Measurements from ENCODE around the gene MAPK8IP3.
"Not testable (repeated sequence)": the region's sequence is repeated elsewhere in the genome, so short reads cannot be mapped to it uniquely, and the experiment has no call there.

Gene MAPK8IP3

DNA sequence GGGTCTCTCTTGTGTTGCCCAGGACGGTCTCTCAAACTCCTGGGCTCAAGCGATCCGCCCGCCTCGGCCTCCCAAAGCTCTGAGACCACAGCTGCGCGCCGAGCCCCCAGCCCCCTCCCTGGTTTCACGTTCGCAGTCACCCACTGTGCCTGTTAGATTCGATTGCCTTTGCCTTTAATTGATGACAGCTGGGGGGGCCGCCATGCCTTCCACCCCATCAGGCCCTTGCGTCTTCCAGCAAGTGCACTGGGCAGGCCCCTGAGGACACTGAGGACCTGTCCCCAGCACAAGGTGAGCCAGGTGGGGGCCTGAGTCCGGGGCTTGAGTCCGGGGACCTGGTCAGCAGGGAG lies 84.2 kb downstream of the MAPK8IP3 start:
- no peak for DNase-seq

DNA sequence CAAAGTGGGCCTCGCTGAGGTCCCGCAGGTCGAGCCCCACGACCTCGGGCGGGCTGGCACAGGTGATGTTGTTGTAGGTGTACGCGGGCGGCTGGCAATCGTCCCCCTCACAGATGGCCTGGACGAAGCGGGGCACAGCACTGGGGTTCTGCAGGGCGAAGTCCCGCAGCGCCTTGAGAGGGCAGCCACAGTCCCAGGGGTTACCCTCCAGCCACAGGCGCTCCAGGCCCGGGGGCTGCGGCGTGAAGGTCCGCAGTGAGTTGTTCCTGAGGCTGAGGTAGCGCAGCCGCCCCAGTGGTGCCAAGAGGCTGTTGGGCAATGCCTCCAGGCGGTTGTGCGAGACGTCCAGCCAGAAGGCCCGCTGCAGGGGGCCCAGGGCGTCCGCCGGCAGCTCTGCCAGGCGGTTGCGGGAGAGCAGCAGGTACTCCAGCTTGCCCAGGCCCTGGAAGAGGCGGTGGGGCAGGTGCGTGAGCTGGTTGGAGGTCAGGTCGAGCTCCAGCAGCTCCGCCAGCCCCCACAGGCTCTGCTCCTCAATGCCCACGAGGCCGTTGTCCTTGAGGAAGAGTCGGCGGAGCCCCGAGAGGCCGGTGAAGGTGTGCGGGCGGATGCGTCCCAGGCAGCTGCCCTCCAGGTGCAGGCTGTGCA lies 84.7 kb downstream of the MAPK8IP3 start:
- DNase-seq: no peak

- DNase-seq: no peak
Observed at GRCh38 chr16:1791256-1791942, 85.4 kb downstream of the MAPK8IP3 start.

GRCh38 chr16:1791943-1792812 lies 86.2 kb downstream of the MAPK8IP3 start:
- DNase-seq: no peak

GRCh38 chr16:1792836-1793577 lies 87.0 kb downstream of the MAPK8IP3 start:
- DNase-seq: no peak

- no peak for DNase-seq
Observed at GRCh38 chr16:1793578-1794220, 87.7 kb downstream of the MAPK8IP3 start, which contains the start of gene IGFALS. IGFALS (minus strand) TSS chr16:1793705; CDS start chr16:1793652, 53 bp downstream.

- no peak for DNase-seq
Observed at GRCh38 chr16:1794221-1794871, 88.4 kb downstream of the MAPK8IP3 start.

- no peak for DNase-seq
Observed at GRCh38 chr16:1794908-1795666, 89.1 kb downstream of the MAPK8IP3 start.

DNA sequence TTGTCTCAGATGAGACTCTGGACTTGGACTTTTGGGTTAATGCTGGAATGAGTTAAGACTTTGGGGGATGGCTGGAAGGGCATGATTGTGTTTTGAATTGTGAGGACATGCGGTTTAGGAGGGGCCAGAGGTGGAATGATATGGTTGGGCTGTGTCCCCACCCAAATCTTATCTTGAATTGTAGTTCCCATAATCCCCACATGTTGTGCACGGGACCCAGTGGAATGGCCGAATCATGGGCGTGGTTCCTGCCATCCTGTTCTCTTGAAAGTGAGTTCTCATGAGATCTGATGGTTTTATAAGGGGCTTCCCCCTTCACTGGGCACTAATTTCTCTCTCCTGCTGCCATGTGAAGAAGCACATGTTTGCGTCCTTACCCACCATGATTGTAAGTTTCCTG lies 93.3 kb downstream of the MAPK8IP3 start:
- DNase-seq: not testable (repeated sequence)

GRCh38 chr16:1800701-1801100 lies 94.7 kb downstream of the MAPK8IP3 start:
- DNase-seq: no peak

- DNase-seq: no peak
Observed at GRCh38 chr16:1807626-1808025, 101.6 kb downstream of the MAPK8IP3 start.

DNA sequence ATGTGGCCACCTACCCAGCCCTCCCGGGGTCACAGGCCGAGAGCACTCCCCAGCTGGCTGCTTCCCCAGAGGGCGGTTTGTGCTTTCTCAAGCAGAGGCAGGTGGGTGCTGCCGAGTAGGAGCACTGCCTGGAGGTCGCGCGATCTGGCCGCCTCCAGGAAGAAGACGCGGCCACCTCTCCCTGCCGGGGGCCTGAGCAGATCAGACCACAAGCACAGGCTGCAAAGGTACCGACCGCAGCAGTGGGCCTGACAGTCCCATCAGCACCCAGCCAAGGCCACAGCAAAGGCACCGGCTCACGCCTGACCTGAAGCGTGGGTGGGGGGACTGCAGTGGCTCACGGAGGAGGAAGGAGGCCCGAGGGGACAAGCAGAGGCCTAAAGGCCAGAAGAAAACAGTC lies 102.7 kb downstream of the MAPK8IP3 start:
- DNase-seq: no peak

DNA sequence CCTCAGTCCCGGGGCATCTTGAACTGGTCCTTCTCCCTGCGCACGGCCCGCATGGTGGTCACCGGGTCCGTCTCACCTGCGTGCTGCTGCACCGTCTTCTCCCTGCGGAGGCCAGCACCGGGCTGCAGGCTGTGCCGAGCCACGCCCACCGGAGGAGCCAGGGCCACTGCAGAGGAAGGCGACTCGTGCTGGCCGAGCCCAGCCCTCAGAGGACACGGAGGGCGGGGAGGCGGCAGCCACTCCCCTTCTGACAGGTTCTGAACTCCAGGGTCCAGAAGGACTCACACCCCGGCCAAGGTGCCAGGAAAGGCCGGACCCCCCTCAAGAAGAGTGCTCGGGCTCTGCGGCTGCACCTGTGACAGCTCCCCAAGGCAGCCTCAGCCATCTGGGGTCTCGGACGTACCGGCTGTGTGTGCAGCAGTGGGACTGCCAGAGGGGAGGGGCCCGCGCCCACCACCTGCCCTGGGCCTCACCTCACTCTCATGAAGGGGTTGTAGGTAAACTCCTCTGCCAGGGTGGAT lies 103.3 kb downstream of the MAPK8IP3 start:
- DNase-seq: no peak

- DNase-seq: no peak
Observed at GRCh38 chr16:1810106-1810505, 104.1 kb downstream of the MAPK8IP3 start.

- no peak for DNase-seq
Observed at GRCh38 chr16:1810536-1810935, 104.5 kb downstream of the MAPK8IP3 start.

GRCh38 chr16:1812732-1813163 lies 106.8 kb downstream of the MAPK8IP3 start:
- DNase-seq: no peak

DNA sequence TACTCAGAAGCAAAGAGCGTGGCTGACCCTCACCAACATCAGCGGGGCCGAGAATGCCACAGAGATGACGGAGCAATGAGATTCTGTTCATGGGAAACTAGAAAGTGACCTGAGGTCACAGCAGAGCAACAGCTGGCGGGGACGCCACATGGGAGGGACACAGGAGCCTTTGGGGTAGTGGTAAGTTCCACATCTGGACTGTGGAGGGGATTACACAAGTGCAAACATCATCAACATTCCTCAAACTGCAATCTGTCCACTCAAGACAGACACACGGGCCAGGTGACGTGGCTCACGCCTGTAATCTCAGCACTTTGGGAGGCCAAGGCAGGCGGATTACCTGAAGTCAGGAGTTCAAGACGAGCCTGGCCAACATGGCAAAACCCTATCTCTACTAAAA lies 109.5 kb downstream of the MAPK8IP3 start:
- no peak for DNase-seq

DNA sequence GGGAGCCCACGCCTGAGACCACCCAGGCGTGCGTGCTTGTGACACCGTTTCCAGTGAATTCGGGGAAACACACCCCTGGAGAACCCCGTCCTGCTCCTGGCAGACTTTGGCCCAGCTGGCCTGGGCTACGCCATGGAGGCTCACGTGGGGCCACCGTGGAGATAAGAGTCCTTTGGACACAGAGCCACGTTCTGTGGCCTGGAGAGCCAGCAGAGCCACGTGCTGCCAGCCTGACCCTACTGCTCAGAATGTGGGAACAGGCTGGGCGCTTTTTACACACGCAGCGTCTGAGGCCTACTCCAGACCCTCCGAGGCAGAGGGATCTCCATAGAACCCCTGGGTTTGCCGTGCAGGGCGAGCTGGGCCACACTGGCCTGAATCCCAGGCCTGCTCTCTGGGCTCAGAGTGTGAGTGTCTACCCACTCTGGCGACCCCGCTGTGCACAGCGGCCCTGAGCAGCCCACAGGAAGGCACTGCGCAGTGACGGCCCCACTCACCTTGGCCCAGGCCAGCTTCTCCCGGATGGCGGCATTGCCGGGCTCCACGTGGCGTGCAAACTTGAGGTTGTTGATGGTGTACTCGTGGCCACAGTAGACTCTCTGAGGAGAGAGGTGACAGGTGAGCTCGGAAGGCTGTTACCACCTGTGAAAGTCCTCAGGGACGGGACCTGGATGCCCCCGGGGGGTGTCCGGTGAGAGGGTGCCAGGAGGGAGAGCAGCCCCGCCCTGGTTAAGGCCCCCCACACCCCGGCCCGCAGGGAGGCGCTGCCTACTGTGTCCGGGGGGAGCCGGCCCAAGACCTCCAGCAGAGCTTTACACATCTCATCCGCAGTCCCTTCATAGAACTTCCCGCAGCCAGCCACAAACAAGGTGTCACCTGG lies 110.6 kb downstream of the MAPK8IP3 start:
- DNase-seq: no peak

DNA sequence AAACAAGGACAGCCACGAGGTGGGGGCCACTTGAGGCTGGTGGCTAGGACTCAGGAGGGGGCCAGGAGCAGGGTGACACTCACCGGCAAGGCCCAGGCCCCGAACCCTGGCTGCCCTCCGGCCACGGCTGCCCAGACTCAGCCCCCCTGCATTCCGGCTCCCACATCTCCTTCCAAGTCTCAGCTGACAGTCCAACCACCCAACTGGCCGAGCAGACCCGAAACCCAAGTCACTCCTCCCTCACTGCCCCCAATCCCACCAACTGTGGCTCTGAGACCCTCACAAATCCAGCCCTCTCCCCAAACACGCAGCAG lies 111.2 kb downstream of the MAPK8IP3 start:
- DNase-seq: no peak

DNA sequence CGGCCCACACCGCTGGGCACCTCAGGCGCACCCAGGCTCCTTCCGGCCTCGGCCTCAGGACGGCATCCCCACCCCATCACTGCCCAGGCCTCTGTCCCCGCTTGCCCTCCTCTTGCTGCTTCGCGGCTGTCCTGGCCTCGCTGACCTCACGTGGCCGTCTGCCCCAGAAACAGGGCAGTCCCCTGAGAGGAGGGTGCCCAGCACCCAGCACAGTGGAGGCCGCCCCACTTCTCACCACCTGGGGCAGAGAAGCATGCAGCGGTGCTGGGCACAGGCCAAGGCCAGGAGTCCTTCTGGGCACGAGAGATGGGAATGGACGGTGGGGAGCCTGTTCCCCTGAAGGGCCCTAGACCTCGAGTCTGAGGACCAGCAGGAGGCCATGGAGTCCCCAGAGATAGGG lies 111.7 kb downstream of the MAPK8IP3 start:
- DNase-seq: no peak

All from NCI-H774 (cell line).